AG10803 (cell line): ENCODE results near the gene RAD51B.
"Not testable (repeated sequence)": the region's sequence is repeated elsewhere in the genome, so short reads cannot be mapped to it uniquely, and the experiment has no call there.

Experiments used
- DNase-seq: peaks from one replicate; pipeline ENCODE4 v3.0.0; 2010; ENCODE audit warnings: low read depth
- H3K4me3 ChIP-seq: 2 replicates; pipeline ENCODE4 v1.5.1; 2011; ENCODE audit warnings: mild to moderate bottlenecking, low read length, control low read depth
- TF ChIP-seq, protein P1 (sequence below): conservative IDR thresholded peaks from 2 replicates; pipeline ENCODE4 v1.5.1; 2011; ENCODE audit warnings: mild to moderate bottlenecking, low read length, control low read depth, inconsistent platforms

The RAD51B gene

GRCh38 chr14:68097727-68098126 is 278.1 kb downstream of the RAD51B start:
- H3K4me3 ChIP-seq = no peak overlapping the region
- no peak for DNase-seq
- TF ChIP-seq, protein P1, sequence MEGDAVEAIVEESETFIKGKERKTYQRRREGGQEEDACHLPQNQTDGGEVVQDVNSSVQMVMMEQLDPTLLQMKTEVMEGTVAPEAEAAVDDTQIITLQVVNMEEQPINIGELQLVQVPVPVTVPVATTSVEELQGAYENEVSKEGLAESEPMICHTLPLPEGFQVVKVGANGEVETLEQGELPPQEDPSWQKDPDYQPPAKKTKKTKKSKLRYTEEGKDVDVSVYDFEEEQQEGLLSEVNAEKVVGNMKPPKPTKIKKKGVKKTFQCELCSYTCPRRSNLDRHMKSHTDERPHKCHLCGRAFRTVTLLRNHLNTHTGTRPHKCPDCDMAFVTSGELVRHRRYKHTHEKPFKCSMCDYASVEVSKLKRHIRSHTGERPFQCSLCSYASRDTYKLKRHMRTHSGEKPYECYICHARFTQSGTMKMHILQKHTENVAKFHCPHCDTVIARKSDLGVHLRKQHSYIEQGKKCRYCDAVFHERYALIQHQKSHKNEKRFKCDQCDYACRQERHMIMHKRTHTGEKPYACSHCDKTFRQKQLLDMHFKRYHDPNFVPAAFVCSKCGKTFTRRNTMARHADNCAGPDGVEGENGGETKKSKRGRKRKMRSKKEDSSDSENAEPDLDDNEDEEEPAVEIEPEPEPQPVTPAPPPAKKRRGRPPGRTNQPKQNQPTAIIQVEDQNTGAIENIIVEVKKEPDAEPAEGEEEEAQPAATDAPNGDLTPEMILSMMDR = no peak

DNA sequence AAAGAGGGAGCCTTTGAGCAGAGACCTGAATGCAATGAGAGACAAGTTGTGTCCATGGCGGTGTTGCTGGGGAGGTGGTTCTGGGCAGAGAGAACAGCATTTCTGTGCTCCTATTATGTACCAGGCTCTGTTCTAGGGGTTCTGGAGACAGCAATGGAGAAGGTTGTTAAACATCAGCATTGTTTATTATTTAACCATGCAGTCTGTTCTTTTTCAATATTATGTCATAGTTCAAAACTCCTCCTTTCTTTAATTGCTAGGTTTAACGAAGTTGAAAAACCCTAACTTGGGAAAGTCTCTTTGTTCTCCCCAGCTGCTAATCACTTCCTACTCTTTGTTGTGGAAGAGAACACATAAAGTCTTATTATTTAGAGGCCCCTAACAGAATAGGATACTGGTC is 279.3 kb downstream of the RAD51B start:
- H3K4me3 ChIP-seq = no peak overlapping the region
- DNase-seq = no peak
- TF ChIP-seq, protein P1 = no peak

- TF ChIP-seq, protein P1 = no peak
- no peak for DNase-seq
- no peak overlapping the region for H3K4me3 ChIP-seq
Measured at GRCh38 chr14:68099495-68100045, 280.0 kb downstream of the RAD51B start.

DNA sequence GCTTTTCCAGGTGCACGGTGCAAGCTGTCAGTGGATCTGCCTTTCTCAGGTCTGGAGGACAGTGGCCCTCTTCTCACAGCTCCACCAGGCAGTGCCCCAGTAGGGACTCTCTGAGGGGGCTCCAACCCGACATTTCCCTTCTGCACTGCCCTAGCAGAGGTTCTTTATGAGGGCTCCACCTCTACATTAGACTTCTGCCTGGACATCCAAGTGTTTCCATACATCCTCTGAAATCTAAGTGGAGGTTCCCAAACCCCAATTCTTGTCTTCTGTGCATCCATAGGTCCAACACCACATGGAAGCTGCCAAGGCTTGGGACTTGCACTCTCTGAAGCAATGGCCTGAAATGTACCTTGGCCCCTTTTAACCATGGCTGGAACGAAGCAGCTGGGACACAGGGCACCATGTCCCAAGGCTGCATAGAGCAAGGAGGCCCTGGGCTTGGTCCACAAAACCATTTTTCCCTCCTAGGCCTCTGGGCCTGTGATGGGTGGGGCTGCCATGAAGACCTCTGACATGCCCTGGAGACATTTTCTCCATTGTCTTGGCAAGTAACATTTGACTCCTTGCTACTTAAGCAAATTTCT is 282.2 kb downstream of the RAD51B start:
- not testable (repeated sequence) for DNase-seq

DNA sequence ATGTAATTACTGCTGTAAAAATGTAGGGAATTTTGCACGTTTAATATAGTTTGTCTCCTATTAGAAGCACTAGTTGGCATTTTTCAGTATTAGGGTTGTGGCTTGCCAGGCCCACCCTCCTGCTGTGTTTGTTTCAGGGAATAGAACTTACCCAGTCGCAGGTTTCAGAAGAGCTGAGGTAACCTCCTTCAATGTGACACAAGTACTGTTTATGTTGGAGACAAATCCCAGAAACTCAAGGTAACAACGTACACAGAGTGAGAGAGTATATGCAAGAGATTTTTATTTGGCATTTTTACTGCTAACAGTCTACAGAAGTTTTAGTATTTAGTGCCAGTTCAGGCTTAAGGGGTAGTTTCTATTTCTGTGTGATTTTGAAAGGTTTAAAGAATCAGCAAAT is 284.3 kb downstream of the RAD51B start:
- H3K4me3 ChIP-seq = no peak overlapping the region
- DNase-seq = no peak
- TF ChIP-seq, protein P1 = no peak

More for the DNA sequence above, 282.2 kb downstream of the RAD51B start:
- not testable (repeated sequence) for H3K4me3 ChIP-seq

DNA sequence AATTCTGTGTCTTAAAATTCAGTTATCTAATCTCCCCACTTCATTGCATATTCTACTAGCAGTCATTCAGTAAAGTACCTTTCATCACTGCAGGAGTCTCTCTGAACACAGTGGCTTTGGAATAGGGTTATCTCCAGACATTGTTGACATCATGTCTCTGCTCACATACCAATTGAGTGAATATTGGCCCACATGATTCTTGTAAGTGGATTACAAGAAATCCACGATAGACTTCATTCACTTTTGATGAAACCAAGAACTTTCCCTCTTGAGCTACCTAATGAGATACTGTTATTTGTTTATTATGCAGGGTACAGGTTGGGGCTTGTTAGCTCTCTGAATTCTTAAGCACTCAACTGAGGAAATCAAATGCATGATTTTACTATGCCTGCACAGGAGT is 284.9 kb downstream of the RAD51B start:
- no peak overlapping the region for H3K4me3 ChIP-seq
- TF ChIP-seq, protein P1 = no peak
- peak; percentile 75 for DNase-seq

DNA sequence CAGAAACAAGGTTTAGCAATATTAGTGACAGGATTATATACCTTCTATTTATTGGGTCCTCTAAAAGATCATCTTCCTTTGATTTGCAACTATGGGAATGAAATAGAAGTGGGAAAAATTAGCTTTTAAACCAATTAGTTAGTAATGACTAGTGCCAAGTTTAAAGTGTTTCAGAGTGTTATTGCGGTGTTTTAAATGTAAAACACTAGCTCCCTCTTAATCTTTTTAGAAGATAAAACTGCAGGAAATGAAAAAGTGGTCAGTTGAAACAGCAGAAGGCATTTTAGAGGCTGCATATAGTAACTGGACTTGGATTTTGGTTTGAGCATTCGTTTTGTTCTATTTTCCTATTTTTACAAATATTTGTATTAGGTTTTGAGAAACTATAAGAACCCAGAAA is 286.2 kb downstream of the RAD51B start:
- H3K4me3 ChIP-seq = no peak overlapping the region
- TF ChIP-seq, protein P1 = no peak
- DNase-seq = no peak
